B cell (primary cell): Measurements from ENCODE around the gene GUCY1B1. TPM values are rescaled to one million over a fixed set of nuclear protein-coding genes. Genes with fewer than 3 reads are reported as not detected.

ENCODE experiments used
- ATAC-seq: fragments of 200-7000 bp; cut with Tn5 transposase; one replicate; pipeline ENCODE4 v1.10.0; 2021; ENCODE audit warnings: low read depth, mild to moderate bottlenecking, moderate number of reproducible peaks, moderate library complexity
- CTCF ChIA-PET: fragments of 350-600 bp; sonication (Branson Sonifier 250); formaldehyde crosslinking; loops from one replicate; lab custom pipeline; 2021; ENCODE audit warnings: antibody characterized with exemption, inconsistent platforms; lab: Charles Lee
- POLR2A ChIA-PET: fragments of 350-600 bp; sonication (Branson Sonifier 250); formaldehyde crosslinking; loops from one replicate; lab custom pipeline; 2021; ENCODE audit warnings: antibody characterized with exemption; lab: Charles Lee
- DNase-seq: peaks from one replicate; pipeline ENCODE4 v3.0.0; 2013
- H2AFZ ChIP-seq: 2 replicates; pipeline ENCODE4 v1.6.1; 2012; ENCODE audit warnings: mild to moderate bottlenecking, low read depth, low read length; ENCODE audit not compliant: insufficient read depth, poor library complexity, severe bottlenecking
- H3K27ac ChIP-seq, 2 donors: 1 replicate in 1 of 2; 2 replicates in 1 of 2; pipeline ENCODE4 v1.5.1; 2012 to 2013; ENCODE audit warnings: low read length in 2 of 2, mild to moderate bottlenecking in 2 of 2, moderate library complexity in 1 of 2
- H3K27me3 ChIP-seq, 4 experiments: fragments of 200-600 bp in 1 of 4; sonication (generic) in 1 of 4; replicated peaks in 1 of 4; 1 replicate in 2 of 4; 2 replicates in 2 of 4; pipeline versions ENCODE4 v1.6.1 to v1.7.0; 2013 to 2016; ENCODE audit warnings: low read length in 3 of 4, mild to moderate bottlenecking in 2 of 4, mixed read lengths in 1 of 4, moderate library complexity in 1 of 4; ENCODE audit not compliant: insufficient read depth in 4 of 4, control insufficient read depth in 3 of 4; ENCODE audit errors: control extremely low read depth in 1 of 4
- H3K36me3 ChIP-seq, 2 experiments: replicated peaks in 1 of 2; 1 replicate in 1 of 2; 2 replicates in 1 of 2; pipeline versions ENCODE4 v1.6.1 to v1.7.1; 2013; ENCODE audit warnings: low read length in 1 of 2; ENCODE audit not compliant: insufficient read depth in 2 of 2, control insufficient read depth in 1 of 2; ENCODE audit errors: control extremely low read depth in 1 of 2, extremely low read depth in 1 of 2
- H3K4me1 ChIP-seq, 2 donors: fragments of 200-600 bp in 1 of 2; sonication (generic) in 1 of 2; 1 replicate in 1 of 2; 2 replicates in 1 of 2; pipeline versions ENCODE4 v1.5.1 to v1.6.1; 2013 to 2017; ENCODE audit warnings: low read length in 2 of 2; ENCODE audit not compliant: control insufficient read depth in 2 of 2, insufficient read depth in 2 of 2
- H3K4me2 ChIP-seq: replicated peaks from 2 replicates; pipeline ENCODE3; 2012; ENCODE audit warnings: mild to moderate bottlenecking, low read depth, low read length; ENCODE audit not compliant: poor library complexity, severe bottlenecking
- H3K4me3 ChIP-seq, 5 experiments: fragments of 200-600 bp in 1 of 5; sonication (generic) in 1 of 5; 1 replicate in 3 of 5; 2 replicates in 2 of 5; pipeline versions ENCODE4 v1.5.1 to v1.7.0; 2011 to 2016; ENCODE audit warnings: low read length in 4 of 5, mild to moderate bottlenecking in 4 of 5, low read depth in 2 of 5, control low read depth in 1 of 5, moderate library complexity in 1 of 5; ENCODE audit not compliant: insufficient read depth in 1 of 5; ENCODE audit errors: control extremely low read depth in 1 of 5, extremely low read depth in 1 of 5
- H3K79me2 ChIP-seq: fragments of 200-600 bp; sonication (generic); one replicate; pipeline ENCODE4 v1.6.0; 2016; ENCODE audit warnings: low read length; ENCODE audit not compliant: control insufficient read depth, insufficient read depth
- H3K9ac ChIP-seq: fragments of 200-600 bp; sonication (generic); 2 replicates; pipeline ENCODE4 v1.6.1; 2017; ENCODE audit warnings: mild to moderate bottlenecking, low read length, moderate library complexity
- H3K9me3 ChIP-seq, 3 donors: one replicate each; pipeline versions ENCODE4 v1.6.1 to v1.7.1; 2013; ENCODE audit warnings: low read length in 2 of 3; ENCODE audit not compliant: control insufficient read depth in 2 of 3, insufficient read depth in 1 of 3; ENCODE audit errors: control extremely low read depth in 1 of 3
- H4K20me1 ChIP-seq: 2 replicates; pipeline ENCODE4 v1.6.0; 2012; ENCODE audit warnings: mild to moderate bottlenecking, low read length; ENCODE audit not compliant: insufficient read depth, control insufficient read depth, poor library complexity, severe bottlenecking
- H3K27ac Mint-ChIP-seq: one replicate; pipeline ENCODE4 v1.8.0; 2021; ENCODE audit warnings: mixed read lengths
- H3K27me3 Mint-ChIP-seq: one replicate; pipeline ENCODE4 v1.8.0; 2021; ENCODE audit warnings: mixed read lengths
- H3K4me1 Mint-ChIP-seq: one replicate; pipeline ENCODE4 v1.8.0; 2021; ENCODE audit warnings: mixed read lengths
- H3K4me3 Mint-ChIP-seq: one replicate; pipeline ENCODE4 v1.8.0; 2021; ENCODE audit warnings: mixed read lengths
- H3K9me3 Mint-ChIP-seq: one replicate; pipeline ENCODE4 v1.8.0; 2022; ENCODE audit warnings: mixed read lengths; ENCODE audit not compliant: insufficient read depth
- EZH2 ChIP-seq: IDR thresholded peaks from 2 replicates; pipeline ENCODE4 v1.6.1; 2012; ENCODE audit warnings: borderline replicate concordance, low read depth, mild to moderate bottlenecking, moderate library complexity, low read length; ENCODE audit not compliant: insufficient read depth, poor library complexity, severe bottlenecking
- WGBS: methylation state at CpG from one replicate; pipeline ENCODE4 v1.1.5; 2013; ENCODE audit warnings: missing lambda C conversion rate; ENCODE audit not compliant: insufficient coverage; 5-methylcytosine and 5-hydroxymethylcytosine counted together
- intact Hi-C: fragments of 100-400 bp; cut with micrococcal nuclease; formaldehyde crosslinking; loops from one replicate; pipeline ENCODE4 v1.10.0; 2022
- polyA plus RNA-seq: library from polyadenylated mRNA; depleted of rRNA; stranded (reverse); fragments of >200 nt; gene quantifications from 2 replicates; pipeline ENCODE4 v1.2.3, GENCODE V29; 2012
- total RNA-seq, 2 donors: library from RNA; stranded (reverse); fragments of 120-200 nt in 1 of 2; gene quantifications; 1 replicate in 1 of 2; 2 replicates in 1 of 2; pipeline versions ENCODE4 v1.2.3 to v1.2.4, GENCODE V29; 2013 to 2022
- TF ChIP-seq, protein P1 (sequence below): fragments of 200-600 bp; IDR thresholded peaks from one replicate; pipeline ENCODE4 v1.8.0; 2022; ENCODE audit warnings: antibody characterized with exemption, mild to moderate bottlenecking

GUCY1B1 gene
- total and polyA plus RNA-seq, 2 donors (not counting 1 experiment from before 2014, with no cell fraction given): 0.09 to 0.10 TPM

DNA sequence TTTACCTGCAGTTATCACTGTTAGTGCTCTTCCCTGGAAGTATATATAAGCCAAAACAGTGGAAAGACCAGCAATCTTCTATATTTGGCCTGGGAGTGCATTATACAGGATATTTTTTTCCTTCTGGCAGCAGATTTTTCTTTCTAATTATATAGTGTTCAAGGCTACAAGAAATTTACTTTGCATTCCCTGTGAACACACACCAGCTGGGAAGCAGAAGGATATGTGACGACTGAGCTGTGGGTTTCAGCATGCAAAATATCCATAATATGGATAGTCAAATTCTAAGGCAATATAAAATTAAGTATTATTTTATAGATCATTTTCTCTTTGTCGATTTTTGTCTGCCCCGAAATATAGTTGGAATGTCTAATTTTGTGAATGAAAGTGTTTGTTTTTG lies 31.2 kb downstream of the GUCY1B1 start:
- Histone ChIP-seq H4K20me1 (no peaks in the 10 kb centered on the region), H3K27me3 (no peaks in the 10 kb centered on the region), H3K4me3 (no peak overlapping the region), H2AFZ (no peak overlapping the region), H3K27ac (no peak overlapping the region), H3K79me2 (no peaks in the 10 kb centered on the region), H3K36me3 (no peaks in the 10 kb centered on the region), H3K4me2 (no peak overlapping the region), H3K9me3 (no peaks in the 10 kb centered on the region), H3K9ac (no peak overlapping the region), H3K4me1 (no peaks in the 10 kb centered on the region)
- TF ChIP-seq, protein P1, sequence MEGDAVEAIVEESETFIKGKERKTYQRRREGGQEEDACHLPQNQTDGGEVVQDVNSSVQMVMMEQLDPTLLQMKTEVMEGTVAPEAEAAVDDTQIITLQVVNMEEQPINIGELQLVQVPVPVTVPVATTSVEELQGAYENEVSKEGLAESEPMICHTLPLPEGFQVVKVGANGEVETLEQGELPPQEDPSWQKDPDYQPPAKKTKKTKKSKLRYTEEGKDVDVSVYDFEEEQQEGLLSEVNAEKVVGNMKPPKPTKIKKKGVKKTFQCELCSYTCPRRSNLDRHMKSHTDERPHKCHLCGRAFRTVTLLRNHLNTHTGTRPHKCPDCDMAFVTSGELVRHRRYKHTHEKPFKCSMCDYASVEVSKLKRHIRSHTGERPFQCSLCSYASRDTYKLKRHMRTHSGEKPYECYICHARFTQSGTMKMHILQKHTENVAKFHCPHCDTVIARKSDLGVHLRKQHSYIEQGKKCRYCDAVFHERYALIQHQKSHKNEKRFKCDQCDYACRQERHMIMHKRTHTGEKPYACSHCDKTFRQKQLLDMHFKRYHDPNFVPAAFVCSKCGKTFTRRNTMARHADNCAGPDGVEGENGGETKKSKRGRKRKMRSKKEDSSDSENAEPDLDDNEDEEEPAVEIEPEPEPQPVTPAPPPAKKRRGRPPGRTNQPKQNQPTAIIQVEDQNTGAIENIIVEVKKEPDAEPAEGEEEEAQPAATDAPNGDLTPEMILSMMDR: no peak
- TF ChIP-seq EZH2: no peak
- Mint-ChIP-seq H3K27me3 (peaks cover 4% of the 10 kb centered on the region), H3K4me1 (no peaks in the 10 kb centered on the region), H3K27ac (no peak overlapping the region), H3K4me3 (no peak overlapping the region), H3K9me3 (no peaks in the 10 kb centered on the region)
- intact Hi-C loops: no loop called here
- CTCF ChIA-PET: no interaction called here
- POLR2A ChIA-PET: no interaction called here
- no peak for DNase-seq
- ATAC-seq: no peak
- no CpG with 5 or more reads among the region's 3 CpGs for WGBS

DNA sequence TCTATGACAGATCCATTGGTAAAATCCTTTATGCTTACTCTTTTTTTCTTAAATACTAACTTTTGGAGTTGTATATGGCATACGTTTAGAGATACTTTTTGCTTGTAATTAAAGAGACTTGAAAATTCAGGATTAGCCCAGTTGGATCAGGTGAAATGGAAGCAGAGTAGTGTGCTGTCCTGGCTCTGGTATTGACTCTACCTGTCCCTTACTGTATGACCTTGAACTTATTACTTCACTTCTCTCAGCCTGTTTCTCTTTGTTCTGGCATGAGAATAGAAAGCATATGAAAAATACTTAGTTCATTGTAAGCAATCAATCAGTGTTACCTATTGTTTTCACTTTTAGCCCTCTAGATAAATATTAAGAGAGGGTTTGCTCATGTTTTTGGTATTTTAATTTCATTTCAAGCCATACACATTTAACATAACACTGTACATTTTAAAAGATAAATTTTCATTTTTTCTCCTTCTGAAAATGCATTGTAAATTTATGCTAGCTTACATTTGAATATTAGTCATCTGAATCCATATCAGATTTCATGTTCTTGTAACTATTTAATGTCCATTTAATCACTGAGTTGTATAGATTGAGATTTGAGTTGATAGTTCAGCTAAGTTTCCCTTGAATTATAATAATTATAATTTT lies 35.9 kb downstream of the GUCY1B1 start:
- intact Hi-C loops: no loop called here
- Histone ChIP-seq H3K36me3 (no peaks in the 10 kb centered on the region), H3K79me2 (no peaks in the 10 kb centered on the region), H3K4me1 (no peaks in the 10 kb centered on the region), H3K9ac (no peak overlapping the region), H3K27me3 (no peaks in the 10 kb centered on the region), H3K9me3 (no peaks in the 10 kb centered on the region), H3K4me2 (no peak overlapping the region), H2AFZ (no peak overlapping the region), H4K20me1 (no peaks in the 10 kb centered on the region), H3K4me3 (no peak overlapping the region), H3K27ac (no peak overlapping the region)
- Mint-ChIP-seq H3K27ac (no peak overlapping the region), H3K4me3 (no peak overlapping the region), H3K9me3 (no peaks in the 10 kb centered on the region), H3K4me1 (no peaks in the 10 kb centered on the region), H3K27me3 (no peaks in the 10 kb centered on the region)
- no peak for ATAC-seq
- DNase-seq: no peak
- POLR2A ChIA-PET: no interaction called here
- WGBS: no CpG with 5 or more reads among the region's 1 CpG
- TF ChIP-seq, protein P1: no peak
- no peak for TF ChIP-seq EZH2
- CTCF ChIA-PET: interaction anchor here (0.6 kb wide), 1 partner anchor 175 kb away, joined by 3 read pairs; no protein-coding TSS in a partner anchor
